Measurements from ENCODE around the gene ADORA2B. TPM values are rescaled to one million over a fixed set of nuclear protein-coding genes. Genes with fewer than 3 reads are reported as not detected.

Gene ADORA2B
- total and polyA plus RNA-seq, 3 donors from 2014 or later = 1.6 to 2.5 (median 2.3) TPM

DNA sequence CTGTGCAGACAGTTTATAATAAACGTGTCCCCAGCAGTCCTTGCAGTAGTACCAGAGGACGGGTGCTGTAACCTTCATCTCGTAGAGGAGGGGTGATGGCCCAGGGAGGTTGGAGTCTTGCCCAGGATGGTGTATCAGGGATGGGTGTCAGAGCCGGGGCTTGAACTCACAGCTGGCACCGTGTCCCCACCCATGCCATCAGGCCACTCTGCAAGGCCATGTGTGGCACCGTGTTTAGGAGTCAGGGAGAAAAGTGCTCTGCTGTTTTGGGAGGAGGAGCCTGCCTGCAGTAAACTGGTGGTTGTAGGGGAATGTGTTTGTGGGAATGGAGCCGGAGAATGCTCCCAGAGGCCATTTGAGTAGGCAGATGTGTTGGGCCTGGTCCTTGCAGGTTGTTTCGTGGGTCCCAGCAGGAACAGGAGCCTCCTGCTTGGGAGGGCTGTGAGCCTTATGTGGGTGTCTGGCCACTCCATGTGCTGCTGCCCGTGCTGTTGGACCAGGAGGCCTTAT is 1.7 kb downstream of the ADORA2B start:
- no peak for DNase-seq
- Histone ChIP-seq H3K27me3 (no peaks in the 10 kb centered on the region), H3K27ac (no peak overlapping the region), H3K4me3 (no peak overlapping the region), H3K36me3 (ENCODE audit: low read depth, missing control alignments) (no peaks in the 10 kb centered on the region), H3K4me1 (peaks cover 5% of the 10 kb centered on the region), H3K9me3 (no peaks in the 10 kb centered on the region)
- 75% methylated on average over 9 of the region's 9 CpGs for WGBS, 2 donors
- TF ChIP-seq POLR2A (IDR thresholded peaks at IDR 0.05) = no peak
- intact Hi-C loops (cut with DNase I; ENCODE audit: low total_unique reads) = no loop called here

DNA sequence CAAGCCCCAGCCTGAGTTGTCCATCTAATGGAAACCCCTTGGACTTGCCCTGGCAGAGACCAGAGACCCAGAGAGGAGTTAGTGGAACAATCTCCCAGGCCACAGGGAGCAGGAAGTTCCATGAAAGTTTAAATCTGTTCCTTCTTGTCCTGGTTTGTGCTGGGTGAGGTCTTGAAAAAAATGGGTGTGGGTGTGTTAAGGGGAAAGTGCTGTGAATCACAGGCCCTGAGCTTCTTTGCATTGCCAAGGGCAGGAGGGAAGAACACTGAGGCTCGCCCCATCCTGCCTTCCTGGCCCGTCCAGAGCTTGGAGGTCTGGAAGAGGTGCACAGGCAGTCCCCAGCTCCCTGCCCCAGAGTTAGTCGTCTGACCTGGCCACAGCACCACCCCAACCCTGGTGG is 2.3 kb downstream of the ADORA2B start:
- H3K36me3 ChIP-seq (ENCODE audit: low read depth, missing control alignments) = no peaks in the 10 kb centered on the region
- TF ChIP-seq POLR2A (IDR thresholded peaks at IDR 0.05) = no peak
- TF ChIP-seq, protein P1, sequence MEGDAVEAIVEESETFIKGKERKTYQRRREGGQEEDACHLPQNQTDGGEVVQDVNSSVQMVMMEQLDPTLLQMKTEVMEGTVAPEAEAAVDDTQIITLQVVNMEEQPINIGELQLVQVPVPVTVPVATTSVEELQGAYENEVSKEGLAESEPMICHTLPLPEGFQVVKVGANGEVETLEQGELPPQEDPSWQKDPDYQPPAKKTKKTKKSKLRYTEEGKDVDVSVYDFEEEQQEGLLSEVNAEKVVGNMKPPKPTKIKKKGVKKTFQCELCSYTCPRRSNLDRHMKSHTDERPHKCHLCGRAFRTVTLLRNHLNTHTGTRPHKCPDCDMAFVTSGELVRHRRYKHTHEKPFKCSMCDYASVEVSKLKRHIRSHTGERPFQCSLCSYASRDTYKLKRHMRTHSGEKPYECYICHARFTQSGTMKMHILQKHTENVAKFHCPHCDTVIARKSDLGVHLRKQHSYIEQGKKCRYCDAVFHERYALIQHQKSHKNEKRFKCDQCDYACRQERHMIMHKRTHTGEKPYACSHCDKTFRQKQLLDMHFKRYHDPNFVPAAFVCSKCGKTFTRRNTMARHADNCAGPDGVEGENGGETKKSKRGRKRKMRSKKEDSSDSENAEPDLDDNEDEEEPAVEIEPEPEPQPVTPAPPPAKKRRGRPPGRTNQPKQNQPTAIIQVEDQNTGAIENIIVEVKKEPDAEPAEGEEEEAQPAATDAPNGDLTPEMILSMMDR (IDR thresholded peaks at IDR 0.05) = no peak
- DNase-seq = no peak
- H3K4me1 ChIP-seq = peaks cover 5% of the 10 kb centered on the region
- no peak overlapping the region for H3K27ac ChIP-seq
- 55 to 79% methylated on average over 2 to 3 of the region's 3 CpGs for WGBS, 2 donors
- H3K4me3 ChIP-seq = no peak overlapping the region
- intact Hi-C loops (cut with DNase I; ENCODE audit: low total_unique reads) = no loop called here
- H3K9me3 ChIP-seq = no peaks in the 10 kb centered on the region
- H3K27me3 ChIP-seq = no peaks in the 10 kb centered on the region

DNA sequence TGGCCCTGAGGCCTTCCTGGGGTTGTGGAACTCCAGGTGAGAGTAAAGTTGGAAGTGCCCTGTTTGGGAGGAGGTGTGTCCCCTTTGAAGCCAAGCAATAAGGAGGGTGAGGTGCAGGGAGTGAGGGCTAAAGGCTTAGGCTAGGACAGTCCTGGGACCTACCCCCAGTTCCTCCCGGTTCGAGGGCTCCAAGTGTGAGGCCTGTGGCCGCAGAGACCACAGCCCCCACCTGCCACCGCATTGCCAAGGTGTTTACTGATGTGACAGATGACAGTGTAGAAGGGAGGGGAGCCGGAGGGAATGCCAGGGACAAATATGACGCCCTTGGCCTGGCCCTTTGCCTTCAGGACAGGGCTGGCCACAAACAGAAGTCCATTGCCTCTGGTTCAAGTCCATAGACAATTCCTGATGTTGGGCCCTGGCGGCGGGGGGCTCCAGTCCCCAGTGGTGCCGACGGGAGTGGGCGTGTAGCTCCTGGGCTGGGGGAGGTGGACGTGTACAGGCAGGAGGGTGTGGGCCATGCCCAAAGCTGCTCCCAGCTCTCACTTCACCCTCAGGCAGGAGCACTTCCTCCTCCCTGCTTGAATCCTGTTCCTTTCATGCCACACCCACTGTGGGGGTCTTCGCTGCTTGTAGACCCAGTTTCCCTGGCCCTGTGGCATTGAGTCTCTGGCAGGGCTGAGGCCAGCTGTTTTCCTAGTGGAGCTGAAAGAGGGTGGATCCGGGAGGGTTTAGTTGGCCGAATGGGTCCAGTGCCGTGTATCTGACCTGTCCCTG is 3.2 kb downstream of the ADORA2B start:
- peaks cover 5% of the 10 kb centered on the region for H3K4me1 ChIP-seq
- no peaks in the 10 kb centered on the region for H3K9me3 ChIP-seq
- no peak overlapping the region for H3K4me3 ChIP-seq
- WGBS, 2 donors = 85 to 88% methylated on average over 12 to 14 of the region's 16 CpGs
- H3K27me3 ChIP-seq = no peaks in the 10 kb centered on the region
- no peaks in the 10 kb centered on the region for H3K36me3 ChIP-seq (ENCODE audit: low read depth, missing control alignments)
- TF ChIP-seq, protein P1 (IDR thresholded peaks at IDR 0.05) = no peak
- no peak for TF ChIP-seq POLR2A (IDR thresholded peaks at IDR 0.05)
- no peak for DNase-seq
- no peak overlapping the region for H3K27ac ChIP-seq
- intact Hi-C loops (cut with DNase I; ENCODE audit: low total_unique reads) = no loop called here

DNA sequence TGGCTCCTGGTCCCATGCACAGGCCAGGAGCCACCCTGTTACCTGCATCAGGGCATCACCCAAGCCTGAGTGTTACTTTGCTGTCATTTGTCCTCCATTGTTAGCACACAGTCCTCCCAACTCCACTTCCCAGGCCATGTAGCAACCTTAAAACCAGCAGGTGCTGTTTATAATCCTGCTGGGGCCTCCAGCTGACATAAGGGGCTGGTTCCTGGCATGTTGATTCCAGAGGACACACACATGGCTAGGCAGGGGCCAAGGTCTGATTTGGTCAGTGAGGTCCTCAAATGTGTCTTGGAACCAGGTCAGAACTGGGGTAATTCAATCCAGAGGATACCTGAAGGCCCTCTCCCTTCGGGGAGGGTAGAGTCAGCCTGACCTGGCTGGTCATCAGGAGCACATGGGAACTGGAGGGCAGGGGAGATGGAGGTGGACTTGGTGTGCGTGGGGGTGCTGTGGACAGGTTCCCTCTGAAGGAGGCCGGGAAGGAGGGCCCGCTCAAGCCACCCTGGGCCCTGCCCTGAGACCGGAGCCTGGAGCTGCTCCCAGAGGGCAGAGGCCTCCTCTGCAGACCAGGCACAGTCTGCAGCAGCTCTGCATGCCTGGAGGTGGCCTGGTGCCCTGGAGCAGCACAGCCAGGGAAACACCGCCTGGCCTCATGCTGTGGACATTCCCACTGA is 6.6 kb downstream of the ADORA2B start:
- intact Hi-C loops (cut with DNase I; ENCODE audit: low total_unique reads) = no loop called here
- H3K4me3 ChIP-seq = no peak overlapping the region
- H3K27me3 ChIP-seq = no peaks in the 10 kb centered on the region
- H3K4me1 ChIP-seq = no peaks in the 10 kb centered on the region
- H3K9me3 ChIP-seq = no peaks in the 10 kb centered on the region
- H3K36me3 ChIP-seq (ENCODE audit: low read depth, missing control alignments) = no peaks in the 10 kb centered on the region
- no peak overlapping the region for H3K27ac ChIP-seq
- DNase-seq = no peak
- TF ChIP-seq, protein P1 (IDR thresholded peaks at IDR 0.05) = no peak
- TF ChIP-seq POLR2A (IDR thresholded peaks at IDR 0.05) = no peak
- 93 to 100% methylated on average over 1 to 6 of the region's 6 CpGs for WGBS, 2 donors

DNA sequence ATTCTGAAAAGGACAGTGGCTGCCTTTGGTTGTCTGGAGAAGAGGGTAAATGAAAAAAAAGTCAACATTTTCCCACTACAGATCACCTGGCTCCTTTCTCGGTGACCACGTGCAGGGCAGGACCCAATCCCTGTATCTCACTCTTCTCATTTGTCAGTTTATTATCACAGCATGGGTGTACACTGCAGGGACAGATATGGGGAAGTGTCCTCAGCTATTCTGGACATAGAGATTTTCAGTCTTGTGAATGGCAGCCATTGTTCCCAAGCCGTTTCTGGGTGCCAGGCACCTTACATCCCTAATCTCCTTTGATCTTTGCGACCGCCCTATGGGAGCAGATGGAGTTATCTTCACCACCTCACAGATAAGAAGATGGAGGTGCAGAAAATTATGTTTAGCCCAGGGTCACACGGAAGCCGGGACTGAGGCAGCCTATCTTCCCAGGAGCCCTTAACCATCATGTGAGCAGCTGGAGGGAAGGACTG is 7.2 kb downstream of the ADORA2B start:
- H3K27ac ChIP-seq = no peak overlapping the region
- no peak overlapping the region for H3K4me3 ChIP-seq
- H3K9me3 ChIP-seq = no peaks in the 10 kb centered on the region
- TF ChIP-seq, protein P1 (IDR thresholded peaks at IDR 0.05) = no peak
- no peak for TF ChIP-seq POLR2A (IDR thresholded peaks at IDR 0.05)
- DNase-seq = no peak
- intact Hi-C loops (cut with DNase I; ENCODE audit: low total_unique reads) = no loop called here
- H3K36me3 ChIP-seq (ENCODE audit: low read depth, missing control alignments) = no peaks in the 10 kb centered on the region
- H3K27me3 ChIP-seq = no peaks in the 10 kb centered on the region
- 87 to 90% methylated on average over 7 of the region's 7 CpGs for WGBS, 2 donors
- no peaks in the 10 kb centered on the region for H3K4me1 ChIP-seq
